AG04450 (cell line): ENCODE measurements around the gene PGF. TPM values are rescaled to one million over a fixed set of nuclear protein-coding genes. Genes with fewer than 3 reads are reported as not detected.

Experiments
- CTCF ChIA-PET: fragments of 300-600, 350-600 bp; formaldehyde crosslinking; extraction: SDS; loops from one replicate; lab custom pipeline; 2022; ENCODE audit warnings: antibody characterized with exemption, inconsistent platforms; lab: Charles Lee
- POLR2A ChIA-PET: fragments of 350-600 bp; formaldehyde crosslinking; extraction: SDS; loops from one replicate; lab custom pipeline; 2021; ENCODE audit warnings: antibody characterized with exemption, inconsistent platforms; lab: Yijun Ruan, JAX
- DNase-seq: peaks from one replicate; pipeline ENCODE4 v3.0.0-alpha.2; 2011; ENCODE audit warnings: low read depth, low spot score
- H3K27ac ChIP-seq: one replicate; pipeline ENCODE4 v1.5.1; 2012; ENCODE audit warnings: low read depth, low read length, control low read depth
- H3K27me3 ChIP-seq: one replicate; pipeline ENCODE4 v1.6.0; 2012; ENCODE audit warnings: low read length; ENCODE audit not compliant: control insufficient read depth, insufficient read depth
- H3K4me3 ChIP-seq: 2 replicates; pipeline ENCODE4 v1.5.1; 2011; ENCODE audit warnings: mild to moderate bottlenecking, low read depth, low read length, control low read depth
- H3K9me3 ChIP-seq: 2 replicates; pipeline ENCODE4 v1.5.1; 2012; ENCODE audit warnings: low read length; ENCODE audit not compliant: control insufficient read depth, insufficient read depth
- polyA plus RNA-seq: library from polyadenylated mRNA; depleted of rRNA; stranded (reverse); fragments of >200 nt; gene quantifications from 2 replicates; pipeline ENCODE4 v1.2.3, GENCODE V29; 2011
- TF ChIP-seq, protein P1 (sequence below): IDR thresholded peaks from 2 replicates; pipeline ENCODE4 v1.5.1; 2011; ENCODE audit warnings: low read depth, low read length, control low read depth, inconsistent platforms

The PGF gene
- polyA plus RNA-seq, 1 experiment = 0.63 TPM

- ChIA-PET CTCF (interaction anchor here (0.7 to 1.9 kb wide), 2 partner anchors 107 to 128 kb away, joined by 3 to 4 read pairs; no protein-coding TSS in a partner anchor), POLR2A (no interaction called here)
- Histone ChIP-seq H3K4me3 (no peak overlapping the region), H3K27ac (no peak overlapping the region), H3K27me3 (peaks cover 25% of the 10 kb centered on the region), H3K9me3 (no peaks in the 10 kb centered on the region; the same call in 1 of the 2 replicates)
- no peak for DNase-seq
- TF ChIP-seq, protein P1, sequence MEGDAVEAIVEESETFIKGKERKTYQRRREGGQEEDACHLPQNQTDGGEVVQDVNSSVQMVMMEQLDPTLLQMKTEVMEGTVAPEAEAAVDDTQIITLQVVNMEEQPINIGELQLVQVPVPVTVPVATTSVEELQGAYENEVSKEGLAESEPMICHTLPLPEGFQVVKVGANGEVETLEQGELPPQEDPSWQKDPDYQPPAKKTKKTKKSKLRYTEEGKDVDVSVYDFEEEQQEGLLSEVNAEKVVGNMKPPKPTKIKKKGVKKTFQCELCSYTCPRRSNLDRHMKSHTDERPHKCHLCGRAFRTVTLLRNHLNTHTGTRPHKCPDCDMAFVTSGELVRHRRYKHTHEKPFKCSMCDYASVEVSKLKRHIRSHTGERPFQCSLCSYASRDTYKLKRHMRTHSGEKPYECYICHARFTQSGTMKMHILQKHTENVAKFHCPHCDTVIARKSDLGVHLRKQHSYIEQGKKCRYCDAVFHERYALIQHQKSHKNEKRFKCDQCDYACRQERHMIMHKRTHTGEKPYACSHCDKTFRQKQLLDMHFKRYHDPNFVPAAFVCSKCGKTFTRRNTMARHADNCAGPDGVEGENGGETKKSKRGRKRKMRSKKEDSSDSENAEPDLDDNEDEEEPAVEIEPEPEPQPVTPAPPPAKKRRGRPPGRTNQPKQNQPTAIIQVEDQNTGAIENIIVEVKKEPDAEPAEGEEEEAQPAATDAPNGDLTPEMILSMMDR = no peak
Observed at GRCh38 chr14:74960736-74961135, 5.3 kb upstream of the PGF start.

- POLR2A ChIA-PET = no interaction called here
- Histone ChIP-seq H3K27ac (no peak overlapping the region), H3K9me3 (no peaks in the 10 kb centered on the region; the same call in 1 of the 2 replicates), H3K27me3 (peaks cover 25% of the 10 kb centered on the region), H3K4me3 (no peak overlapping the region)
- TF ChIP-seq, protein P1 = no peak
- CTCF ChIA-PET = interaction anchor here (0.6 kb wide), 1 partner anchor 528 kb away, joined by 3 read pairs; no protein-coding TSS in a partner anchor
- DNase-seq = no peak
Observed at GRCh38 chr14:74959596-74960180, 4.3 kb upstream of the PGF start.

DNA sequence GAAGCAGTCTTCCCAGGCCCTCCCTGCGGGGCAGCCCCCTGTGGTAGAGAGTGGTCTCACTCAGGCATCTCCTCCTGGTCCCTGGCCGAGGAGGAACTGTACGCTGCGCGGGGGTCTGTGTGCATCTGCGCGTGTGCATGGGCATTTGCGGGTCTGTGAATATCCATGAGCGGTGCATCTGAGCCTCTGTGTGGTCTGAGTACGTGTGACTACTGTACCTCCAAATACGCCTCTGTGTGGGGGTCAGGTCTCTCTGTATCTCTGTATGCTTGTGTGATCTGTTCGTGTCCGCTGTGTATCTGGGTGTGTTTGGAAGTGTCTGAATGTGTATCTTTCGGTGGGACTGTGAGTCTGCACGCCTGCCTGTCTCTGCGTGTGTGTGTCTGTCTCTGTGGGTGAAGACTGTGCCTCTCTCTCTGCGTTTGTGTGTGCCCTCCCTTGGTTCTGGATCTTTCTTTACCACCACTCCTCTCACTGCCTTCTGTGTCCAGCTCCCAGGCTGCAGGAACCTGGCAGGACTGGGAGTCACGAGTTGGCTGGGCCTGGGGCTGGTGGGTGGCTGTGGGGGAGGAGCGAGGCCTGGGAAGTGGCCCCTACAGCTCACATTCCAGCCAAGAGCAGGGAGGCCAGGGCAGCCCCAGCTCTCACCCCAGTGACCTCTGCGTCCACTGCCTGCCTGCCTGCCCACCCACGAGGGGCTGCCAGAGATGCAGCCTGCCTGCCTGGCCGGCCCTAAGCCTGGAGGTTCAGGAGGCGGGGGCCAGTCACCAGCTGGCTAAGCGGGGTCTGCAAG is 1.1 kb upstream of the PGF start:
- Histone ChIP-seq H3K9me3 (no peaks in the 10 kb centered on the region; the same call in 1 of the 2 replicates), H3K4me3 (no peak overlapping the region), H3K27me3 (peaks cover 14% of the 10 kb centered on the region), H3K27ac (no peak overlapping the region)
- TF ChIP-seq, protein P1 = no peak
- ChIA-PET CTCF (no interaction called here), POLR2A (no interaction called here)
- no peak for DNase-seq

- DNase-seq = no peak
- no peak overlapping the region for H3K4me3 ChIP-seq
- CTCF ChIA-PET = interaction anchor here (0.9 kb wide), 1 partner anchor 9 kb away, joined by 3 read pairs; no protein-coding TSS in a partner anchor
- H3K27me3 ChIP-seq = peaks cover 14% of the 10 kb centered on the region
- TF ChIP-seq, protein P1 = no peak
- POLR2A ChIA-PET = no interaction called here
- H3K9me3 ChIP-seq = no peaks in the 10 kb centered on the region; the same call in 1 of the 2 replicates
- no peak overlapping the region for H3K27ac ChIP-seq
Observed at GRCh38 chr14:74956027-74956279, 556 bp upstream of the PGF start.

DNA sequence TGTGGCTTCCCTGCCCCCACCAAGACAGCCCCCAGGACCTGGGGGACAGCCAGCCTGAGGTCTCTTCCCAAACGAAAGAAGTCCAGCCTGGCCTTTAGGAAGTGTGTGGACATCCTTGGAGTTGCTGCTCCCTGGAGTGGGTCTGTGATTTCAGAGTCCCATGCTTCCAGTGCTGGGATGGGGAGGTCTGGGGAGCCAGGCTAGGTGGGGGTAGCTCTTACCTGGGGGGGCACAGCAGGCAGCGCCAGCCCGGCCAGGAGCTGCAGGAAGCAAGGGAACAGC is 509 bp downstream of the PGF start:
- H3K27ac ChIP-seq = no peak overlapping the region
- CTCF ChIA-PET = interaction anchor here (0.6 to 1.5 kb wide), 5 partner anchors 9 to 134 kb away, joined by 3 to 4 read pairs (median 3); no protein-coding TSS in a partner anchor
- H3K4me3 ChIP-seq = peak overlapping the region; percentile 46
- POLR2A ChIA-PET = no interaction called here
- no peak for DNase-seq
- TF ChIP-seq, protein P1 = no peak
- H3K27me3 ChIP-seq = peaks cover 14% of the 10 kb centered on the region
- H3K9me3 ChIP-seq = no peaks in the 10 kb centered on the region; the same call in 1 of the 2 replicates
